Endothelial cell of umbilical vein (primary cell): ENCODE data around the gene C10orf143. TPM values are rescaled to one million over a fixed set of nuclear protein-coding genes. Genes with fewer than 3 reads are reported as not detected.

Experiments used
- BruUV-seq: library from RNA; stranded (reverse); fragments of 400-500 nt; replicated peaks from 2 replicates; lab custom pipeline; 2021; lab: Mats Ljungman, UMichigan
- CTCF ChIA-PET: fragments of 300-600, 350-600 bp; sonication (Branson Sonifier 250); formaldehyde crosslinking; loops from one replicate; lab custom pipeline; 2021; ENCODE audit warnings: antibody characterized with exemption, inconsistent platforms; lab: Charles Lee
- POLR2A ChIA-PET: fragments of 300-600, 350-600 bp; sonication (Branson Sonifier 250); formaldehyde crosslinking; loops from one replicate; lab custom pipeline; 2021; ENCODE audit warnings: antibody characterized with exemption, inconsistent platforms; lab: Charles Lee
- DNase-seq: peaks from one replicate; pipeline ENCODE4 v3.0.0-alpha.2; 2011; ENCODE audit warnings: low read depth, low spot score
- FAIRE-seq: peaks from 2 replicates; lab custom pipeline; 2011; peaks lifted over from hg19 to GRCh38; lab: Jason Lieb, UNC
- H2AFZ ChIP-seq: 2 replicates; pipeline ENCODE4 v1.6.0; 2012; ENCODE audit warnings: low read depth, low read length, control low read depth, inconsistent platforms
- H3K27ac ChIP-seq: 2 replicates; pipeline ENCODE4 v1.5.1; 2011; ENCODE audit warnings: low read depth, mild to moderate bottlenecking, control low read depth, low read length, moderate library complexity; ENCODE audit not compliant: insufficient read depth
- H3K27me3 ChIP-seq, 2 experiments: 2 replicates each; pipeline versions ENCODE4 v1.6.0 to v1.6.1; 2011; ENCODE audit warnings: low read length in 2 of 2, mixed read lengths in 1 of 2; ENCODE audit not compliant: control insufficient read depth in 2 of 2, insufficient read depth in 2 of 2
- H3K36me3 ChIP-seq, 2 experiments: 2 replicates in 1 of 2; 3 replicates in 1 of 2; pipeline ENCODE4 v1.5.1; 2011; ENCODE audit warnings: low read length in 2 of 2, mild to moderate bottlenecking in 1 of 2, moderate library complexity in 1 of 2; ENCODE audit not compliant: control insufficient read depth in 2 of 2, insufficient read depth in 2 of 2; ENCODE audit errors: extremely low read depth in 1 of 2
- H3K4me1 ChIP-seq: 3 replicates; pipeline ENCODE4 v1.5.1; 2011; ENCODE audit warnings: mild to moderate bottlenecking, low read length; ENCODE audit not compliant: control insufficient read depth, insufficient read depth; ENCODE audit errors: extremely low read depth
- H3K4me2 ChIP-seq: 2 replicates; pipeline ENCODE4 v1.6.1; 2011; ENCODE audit warnings: low read length, control low read depth, mixed read lengths; ENCODE audit not compliant: insufficient read depth
- H3K4me3 ChIP-seq, 3 experiments: fragments of 200-600 bp in 1 of 3; sonication (generic), shearing (Covaris generic) in 1 of 3; replicated peaks in 1 of 3; 2 replicates each; pipeline ENCODE4 v1.5.1; 2011 to 2016; ENCODE audit warnings: control low read depth in 3 of 3, low read length in 3 of 3, mild to moderate bottlenecking in 2 of 3, inconsistent platforms in 1 of 3, low read depth in 1 of 3, moderate library complexity in 1 of 3; ENCODE audit not compliant: insufficient read depth in 1 of 3
- H3K79me2 ChIP-seq: 2 replicates; pipeline ENCODE4 v1.6.0; 2012; ENCODE audit warnings: low read length, inconsistent platforms; ENCODE audit not compliant: control insufficient read depth, insufficient read depth
- H3K9ac ChIP-seq: replicated peaks from 2 replicates; pipeline ENCODE3; 2011; ENCODE audit warnings: low read length, control low read depth; ENCODE audit not compliant: insufficient read depth; ENCODE audit errors: extremely low read depth
- H3K9me1 ChIP-seq: replicated peaks from 3 replicates; pipeline ENCODE4 v1.6.0; 2011; ENCODE audit warnings: mild to moderate bottlenecking, low read length; ENCODE audit not compliant: control insufficient read depth, insufficient read depth; ENCODE audit errors: extremely low read depth
- H3K9me3 ChIP-seq: replicated peaks from 2 replicates; pipeline ENCODE4 v1.5.1; 2012; ENCODE audit warnings: low read length, inconsistent platforms; ENCODE audit not compliant: control insufficient read depth, insufficient read depth
- H4K20me1 ChIP-seq: replicated peaks from 2 replicates; pipeline ENCODE3; 2011; ENCODE audit warnings: mild to moderate bottlenecking, low read length; ENCODE audit not compliant: control insufficient read depth, insufficient read depth; ENCODE audit errors: extremely low read depth
- EZH2 ChIP-seq: IDR thresholded peaks from 2 replicates; pipeline ENCODE4 v1.6.1; 2012; ENCODE audit warnings: borderline replicate concordance, low read depth, mild to moderate bottlenecking, moderate library complexity, low read length, inconsistent platforms; ENCODE audit not compliant: severe bottlenecking
- FOS ChIP-seq: IDR thresholded peaks from 2 replicates; pipeline ENCODE4 v1.6.1; 2011; ENCODE audit warnings: mild to moderate bottlenecking, low read length, moderate library complexity, borderline replicate concordance; ENCODE audit not compliant: insufficient read depth
- JUN ChIP-seq: IDR thresholded peaks from 2 replicates; pipeline ENCODE4 v1.6.1; 2011; ENCODE audit warnings: borderline replicate concordance, low read depth; ENCODE audit not compliant: insufficient read length, insufficient read depth
- dilution Hi-C: fragments of 300-500 bp; cut with MboI; formaldehyde crosslinking; loops from one replicate; pipeline ENCODE4 v1.15.0; 2019; ENCODE audit warnings: low sequenced_read_pairs; ENCODE audit not compliant: extremely low pct_ligation_motif_present
- intact Hi-C: fragments of 100-400 bp; cut with micrococcal nuclease; formaldehyde crosslinking; loops from one replicate; pipeline ENCODE4 v1.10.0; 2022
- polyA plus RNA-seq, 4 experiments: library from polyadenylated mRNA; depleted of rRNA in 3 of 4; stranded (reverse) in 3 of 4; unstranded in 1 of 4; fragments of >200 nt; gene quantifications; 2 replicates each; pipeline versions ENCODE4 v1.2.1 to v1.2.3, GENCODE V29; 2011 to 2012; ENCODE audit warnings: missing spikeins in 1 of 4
- total RNA-seq: library from RNA; stranded (reverse); gene quantifications from 2 replicates; pipeline ENCODE4 v1.2.3, GENCODE V29; 2021
- TF ChIP-seq, protein P1 (sequence below): IDR thresholded peaks from 2 replicates; pipeline ENCODE4 v1.6.1; 2011; ENCODE audit not compliant: insufficient read depth, insufficient read length
- TF ChIP-seq, protein P2 (sequence below), 2 donors: IDR thresholded peaks; 1 replicate in 1 of 2; 2 replicates in 1 of 2; pipeline ENCODE4 v1.5.1; 2011; ENCODE audit warnings: low read length in 2 of 2, mild to moderate bottlenecking in 2 of 2, moderate library complexity in 2 of 2, control low read depth in 1 of 2, inconsistent platforms in 1 of 2, low read depth in 1 of 2; ENCODE audit not compliant: insufficient read depth in 1 of 2; ENCODE audit errors: extremely low read depth in 1 of 2

The C10orf143 gene
- total and polyA plus RNA-seq, 2 donors (not counting 3 experiments of a cell fraction or from before 2014, with no cell fraction given) = 0.26 to 0.44 TPM

- no peaks in the 10 kb centered on the region for H3K27me3 ChIP-seq
- no peak for DNase-seq
- no peak overlapping the region for H2AFZ ChIP-seq
- H4K20me1 ChIP-seq = no peaks in the 10 kb centered on the region
- no peaks in the 10 kb centered on the region for H3K4me1 ChIP-seq
- no peak overlapping the region for H3K9ac ChIP-seq
- H3K36me3 ChIP-seq = no peaks in the 10 kb centered on the region
- CTCF ChIA-PET = no interaction called here
- H3K27ac ChIP-seq = no peak overlapping the region
- no peak overlapping the region for H3K4me2 ChIP-seq
- no peak overlapping the region for H3K4me3 ChIP-seq
- no peaks in the 10 kb centered on the region for H3K9me3 ChIP-seq
- dilution Hi-C loops = no loop called here
- POLR2A ChIA-PET = no interaction called here
- H3K9me1 ChIP-seq = no peaks in the 10 kb centered on the region
- BruUV-seq = no TSS peak
- H3K79me2 ChIP-seq = no peaks in the 10 kb centered on the region
- FAIRE-seq = no peak
- no peak for TF ChIP-seq FOS
- TF ChIP-seq JUN = no peak
- TF ChIP-seq EZH2 = no peak
- TF ChIP-seq, protein P1, sequence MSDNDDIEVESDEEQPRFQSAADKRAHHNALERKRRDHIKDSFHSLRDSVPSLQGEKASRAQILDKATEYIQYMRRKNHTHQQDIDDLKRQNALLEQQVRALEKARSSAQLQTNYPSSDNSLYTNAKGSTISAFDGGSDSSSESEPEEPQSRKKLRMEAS = no peak
- TF ChIP-seq, protein P2, sequence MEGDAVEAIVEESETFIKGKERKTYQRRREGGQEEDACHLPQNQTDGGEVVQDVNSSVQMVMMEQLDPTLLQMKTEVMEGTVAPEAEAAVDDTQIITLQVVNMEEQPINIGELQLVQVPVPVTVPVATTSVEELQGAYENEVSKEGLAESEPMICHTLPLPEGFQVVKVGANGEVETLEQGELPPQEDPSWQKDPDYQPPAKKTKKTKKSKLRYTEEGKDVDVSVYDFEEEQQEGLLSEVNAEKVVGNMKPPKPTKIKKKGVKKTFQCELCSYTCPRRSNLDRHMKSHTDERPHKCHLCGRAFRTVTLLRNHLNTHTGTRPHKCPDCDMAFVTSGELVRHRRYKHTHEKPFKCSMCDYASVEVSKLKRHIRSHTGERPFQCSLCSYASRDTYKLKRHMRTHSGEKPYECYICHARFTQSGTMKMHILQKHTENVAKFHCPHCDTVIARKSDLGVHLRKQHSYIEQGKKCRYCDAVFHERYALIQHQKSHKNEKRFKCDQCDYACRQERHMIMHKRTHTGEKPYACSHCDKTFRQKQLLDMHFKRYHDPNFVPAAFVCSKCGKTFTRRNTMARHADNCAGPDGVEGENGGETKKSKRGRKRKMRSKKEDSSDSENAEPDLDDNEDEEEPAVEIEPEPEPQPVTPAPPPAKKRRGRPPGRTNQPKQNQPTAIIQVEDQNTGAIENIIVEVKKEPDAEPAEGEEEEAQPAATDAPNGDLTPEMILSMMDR (IDR thresholded peaks at IDR 0.05; ENCODE audit: extremely low read depth in 1 of 2, insufficient read depth in 1 of 2, low read depth in 1 of 2, low read length in 2 of 2) = no peak
- intact Hi-C loops = no loop called here
Observed at GRCh38 chr10:130022511-130023299, 87.9 kb downstream of the C10orf143 start.
